ENCODE results near the gene KANK2.
A peak's percentile ranks its signal among the peaks of the same experiment; 100 is the strongest.

The KANK2 gene

GRCh38 chr19:11227195-11227886, 30.0 kb upstream of the KANK2 start:
- in situ Hi-C loops (cut with MboI; ENCODE audit: low pct_unique_long_range_greater_than_20kb, low sequenced_read_pairs), result no loop called here
- peak; percentile 32 for DNase-seq

- in situ Hi-C loops (cut with MboI; ENCODE audit: low pct_unique_long_range_greater_than_20kb, low sequenced_read_pairs), result no loop called here
These were observed 29.4 kb upstream of the KANK2 start for GRCh38 chr19:11226716-11227166.

GRCh38 chr19:11225815-11226214, 28.5 kb upstream of the KANK2 start:
- DNase-seq, result no peak
- in situ Hi-C loops (cut with MboI; ENCODE audit: low pct_unique_long_range_greater_than_20kb, low sequenced_read_pairs), result no loop called here

More at GRCh38 chr19:11226716-11227166, 29.4 kb upstream of the KANK2 start:
- DNase-seq, result no peak

- no peak for DNase-seq
- in situ Hi-C loops (cut with MboI; ENCODE audit: low pct_unique_long_range_greater_than_20kb, low sequenced_read_pairs), result no loop called here
These were observed 27.8 kb upstream of the KANK2 start for GRCh38 chr19:11225172-11225571.

GRCh38 chr19:11224429-11224828, 27.1 kb upstream of the KANK2 start:
- no peak for DNase-seq
- in situ Hi-C loops (cut with MboI; ENCODE audit: low pct_unique_long_range_greater_than_20kb, low sequenced_read_pairs), result no loop called here

- in situ Hi-C loops (cut with MboI; ENCODE audit: low pct_unique_long_range_greater_than_20kb, low sequenced_read_pairs), result no loop called here
- DNase-seq, result no peak
These were observed 25.9 kb upstream of the KANK2 start for GRCh38 chr19:11223200-11223599.

GRCh38 chr19:11221082-11221598, 23.8 kb upstream of the KANK2 start:
- DNase-seq, result no peak
- in situ Hi-C loops (cut with MboI; ENCODE audit: low pct_unique_long_range_greater_than_20kb, low sequenced_read_pairs), result no loop called here

- in situ Hi-C loops (cut with MboI; ENCODE audit: low pct_unique_long_range_greater_than_20kb, low sequenced_read_pairs), result no loop called here
- no peak for DNase-seq
These were observed 17.0 kb upstream of the KANK2 start for GRCh38 chr19:11214387-11214786.

- in situ Hi-C loops (cut with MboI; ENCODE audit: low pct_unique_long_range_greater_than_20kb, low sequenced_read_pairs), result no loop called here
- no peak for DNase-seq
These were observed 13.2 kb upstream of the KANK2 start for GRCh38 chr19:11210656-11210928.

- in situ Hi-C loops (cut with MboI; ENCODE audit: low pct_unique_long_range_greater_than_20kb, low sequenced_read_pairs), result no loop called here
- DNase-seq, result no peak
These were observed 12.7 kb upstream of the KANK2 start for GRCh38 chr19:11209839-11210655.

GRCh38 chr19:11208561-11209471, 11.5 kb upstream of the KANK2 start:
- in situ Hi-C loops (cut with MboI; ENCODE audit: low pct_unique_long_range_greater_than_20kb, low sequenced_read_pairs), result no loop called here
- no peak for DNase-seq

- in situ Hi-C loops (cut with MboI; ENCODE audit: low pct_unique_long_range_greater_than_20kb, low sequenced_read_pairs), result no loop called here
- DNase-seq, result no peak
These were observed 8.7 kb upstream of the KANK2 start for GRCh38 chr19:11205939-11206570.

- DNase-seq, result no peak
- in situ Hi-C loops (cut with MboI; ENCODE audit: low pct_unique_long_range_greater_than_20kb, low sequenced_read_pairs), result no loop called here
These were observed 7.6 kb upstream of the KANK2 start for GRCh38 chr19:11204943-11205349.

- in situ Hi-C loops (cut with MboI; ENCODE audit: low pct_unique_long_range_greater_than_20kb, low sequenced_read_pairs), result no loop called here
- no peak for DNase-seq
These were observed 6.8 kb upstream of the KANK2 start for GRCh38 chr19:11204076-11204602.

- in situ Hi-C loops (cut with MboI; ENCODE audit: low pct_unique_long_range_greater_than_20kb, low sequenced_read_pairs), result no loop called here
- DNase-seq, result no peak
These were observed 6.1 kb upstream of the KANK2 start for GRCh38 chr19:11203194-11204075.

- in situ Hi-C loops (cut with MboI; ENCODE audit: low pct_unique_long_range_greater_than_20kb, low sequenced_read_pairs), result no loop called here
- no peak for DNase-seq
These were observed 5.3 kb upstream of the KANK2 start for GRCh38 chr19:11202488-11203193.

GRCh38 chr19:11201791-11202190, 4.4 kb upstream of the KANK2 start:
- in situ Hi-C loops (cut with MboI; ENCODE audit: low pct_unique_long_range_greater_than_20kb, low sequenced_read_pairs), result no loop called here

More at GRCh38 chr19:11201791-11202190, 4.4 kb upstream of the KANK2 start:
- DNase-seq, result no peak

All from KBM-7 (cell line).